GM23248 (cell line): ENCODE measurements around the gene OPCML. TPM values are rescaled to one million over a fixed set of nuclear protein-coding genes. Genes with fewer than 3 reads are reported as not detected.

Source experiments
- DNase-seq: peaks from one replicate; pipeline ENCODE4 v3.0.0-alpha.2; 2015
- H2AFZ ChIP-seq: fragments of 200-600 bp; sonication (generic); 2 replicates; pipeline ENCODE4 v1.6.1; 2016; ENCODE audit warnings: antibody characterized with exemption
- H3F3A ChIP-seq: fragments of 200-600 bp; sonication (generic); 2 replicates; pipeline ENCODE4 v1.6.1; 2016; ENCODE audit warnings: mild to moderate bottlenecking, antibody characterized with exemption, mixed run types; ENCODE audit not compliant: insufficient read depth
- H3K27ac ChIP-seq: fragments of 200-600 bp; sonication (generic); 2 replicates; pipeline ENCODE4 v1.5.1; 2016; ENCODE audit warnings: mild to moderate bottlenecking
- H3K27me3 ChIP-seq: fragments of 200-600 bp; sonication (generic); replicated peaks from 2 replicates; pipeline ENCODE4 v1.6.1; 2016; ENCODE audit warnings: mild to moderate bottlenecking; ENCODE audit not compliant: insufficient read depth
- H3K36me3 ChIP-seq: fragments of 200-600 bp; sonication (generic); 2 replicates; pipeline ENCODE4 v1.6.1; 2016; ENCODE audit warnings: low read depth, mild to moderate bottlenecking
- H3K4me1 ChIP-seq: fragments of 200-600 bp; sonication (generic); 2 replicates; pipeline ENCODE4 v1.6.1; 2016; ENCODE audit warnings: mild to moderate bottlenecking; ENCODE audit not compliant: insufficient read depth
- H3K4me2 ChIP-seq: fragments of 200-600 bp; sonication (generic); one replicate; pipeline ENCODE4 v1.6.1; 2016; ENCODE audit warnings: mild to moderate bottlenecking; ENCODE audit not compliant: unreplicated experiment
- H3K4me3 ChIP-seq: fragments of 200-600 bp; sonication (generic); 2 replicates; pipeline ENCODE4 v1.5.1; 2016; ENCODE audit warnings: mild to moderate bottlenecking
- H3K79me2 ChIP-seq: fragments of 200-600 bp; sonication (generic); 2 replicates; pipeline ENCODE4 v1.6.1; 2016; ENCODE audit warnings: mild to moderate bottlenecking; ENCODE audit not compliant: insufficient read depth
- H3K9ac ChIP-seq: fragments of 200-600 bp; sonication (generic); 2 replicates; pipeline ENCODE4 v1.6.1; 2016; ENCODE audit warnings: mild to moderate bottlenecking
- H3K9me2 ChIP-seq: fragments of 200-600 bp; sonication (generic); 2 replicates; pipeline ENCODE4 v1.6.1; 2016; ENCODE audit warnings: mixed run types, mild to moderate bottlenecking, moderate library complexity; ENCODE audit not compliant: insufficient read depth
- H3K9me3 ChIP-seq: fragments of 200-600 bp; sonication (generic); one replicate; pipeline ENCODE4 v1.6.1; 2017; ENCODE audit warnings: low read depth
- H4K20me1 ChIP-seq: fragments of 200-600 bp; sonication (generic); 2 replicates; pipeline ENCODE4 v1.6.0; 2016; ENCODE audit not compliant: insufficient read depth
- EZH2 ChIP-seq: fragments of 200-600 bp; sonication (generic); IDR thresholded peaks from 2 replicates; pipeline ENCODE4 v1.6.1; 2018; ENCODE audit warnings: antibody characterized with exemption, mild to moderate bottlenecking; ENCODE audit not compliant: insufficient read depth, poor library complexity, severe bottlenecking
- EZH2phosphoT487 ChIP-seq: fragments of 200-600 bp; sonication (generic); IDR thresholded peaks from 2 replicates; pipeline ENCODE4 v1.6.1; 2018; ENCODE audit warnings: antibody characterized with exemption, moderate library complexity, mild to moderate bottlenecking, low read depth; ENCODE audit not compliant: insufficient read depth
- WGBS, 2 experiments: methylation state at CpG; one replicate each; pipeline ENCODE4 v1.1.6; 2015 to 2017; ENCODE audit warnings: low lambda C conversion rate in 2 of 2, low coverage in 1 of 2; ENCODE audit errors: missing lambda C conversion rate in 2 of 2; 5-methylcytosine and 5-hydroxymethylcytosine counted together
- in situ Hi-C: fragments of 300-500 bp; cut with MboI; formaldehyde crosslinking; loops from 2 replicates; pipeline ENCODE4 v1.15.0; 2020
- polyA plus RNA-seq: library from polyadenylated mRNA; unstranded; fragments of >200 nt; fragmentation: Nextera tagmentation; extraction: Ambion mirVana; gene quantifications from 2 replicates; pipeline ENCODE4 v1.2.1, GENCODE V29; 2016
- total RNA-seq: library from RNA; depleted of rRNA; stranded (reverse); fragments of >200 nt; shearing (Covaris generic); gene quantifications from 2 replicates; pipeline ENCODE4 v1.2.3, GENCODE V29; 2014

OPCML gene
- total and polyA plus RNA-seq, 2 experiments from 2014 or later, result 0.69 to 1.6 TPM

- in situ Hi-C loops, result no loop called here
- no peaks in the 10 kb centered on the region for H3K9me3 ChIP-seq
- DNase-seq, result no peak
- H3K4me3 ChIP-seq, result no peak overlapping the region
- H4K20me1 ChIP-seq, result no peaks in the 10 kb centered on the region
- H2AFZ ChIP-seq, result no peak overlapping the region
- H3K9me2 ChIP-seq, result no peaks in the 10 kb centered on the region
- no peaks in the 10 kb centered on the region for H3F3A ChIP-seq
- no peak overlapping the region for H3K4me2 ChIP-seq
- no peaks in the 10 kb centered on the region for H3K4me1 ChIP-seq
- no peaks in the 10 kb centered on the region for H3K79me2 ChIP-seq
- H3K9ac ChIP-seq, result no peak overlapping the region
- no peak overlapping the region for H3K27ac ChIP-seq
- TF ChIP-seq EZH2 (no peak), EZH2phosphoT487 (no peak)
- H3K27me3 ChIP-seq, result no peaks in the 10 kb centered on the region
- WGBS, 2 experiments, result 4 to 7% methylated on average over 10 of the region's 10 CpGs
- no peaks in the 10 kb centered on the region for H3K36me3 ChIP-seq
Measured at GRCh38 chr11:133240908-133241655, 291.2 kb downstream of the OPCML start.

- Histone ChIP-seq H3K4me2 (no peak overlapping the region), H3F3A (no peaks in the 10 kb centered on the region), H3K27me3 (no peaks in the 10 kb centered on the region), H3K36me3 (no peaks in the 10 kb centered on the region), H2AFZ (no peak overlapping the region), H3K27ac (no peak overlapping the region), H3K9me3 (no peaks in the 10 kb centered on the region), H4K20me1 (no peaks in the 10 kb centered on the region), H3K79me2 (no peaks in the 10 kb centered on the region), H3K9ac (no peak overlapping the region), H3K9me2 (no peaks in the 10 kb centered on the region), H3K4me1 (no peaks in the 10 kb centered on the region), H3K4me3 (no peak overlapping the region)
- in situ Hi-C loops, result no loop called here
- WGBS, 2 experiments, result 44 to 47% methylated on average over 8 of the region's 8 CpGs
- TF ChIP-seq EZH2 (no peak), EZH2phosphoT487 (no peak)
- DNase-seq, result no peak
Measured at GRCh38 chr11:133239575-133239974, 292.7 kb downstream of the OPCML start.

DNA sequence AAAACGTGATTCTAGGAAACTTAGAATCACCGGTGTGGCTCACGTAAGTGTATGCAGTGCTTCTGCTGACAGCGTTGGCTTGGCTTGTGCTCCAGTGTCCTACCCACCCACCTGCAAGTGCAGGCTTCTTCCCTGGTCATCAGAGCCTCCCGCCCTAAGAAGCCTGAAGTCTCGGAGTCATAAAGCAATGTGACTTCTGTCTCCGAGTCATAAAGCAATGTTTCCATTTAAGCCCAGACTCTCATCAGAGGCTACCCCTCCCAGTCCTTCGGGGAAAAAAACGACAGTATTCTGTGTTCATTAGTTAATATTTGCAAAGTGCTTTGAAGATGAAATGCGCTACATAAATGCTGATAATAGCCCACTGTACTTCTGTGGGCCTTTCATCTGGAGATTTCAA is 293.8 kb downstream of the OPCML start:
- TF ChIP-seq EZH2 (no peak), EZH2phosphoT487 (no peak)
- no peak overlapping the region for H2AFZ ChIP-seq
- 22 to 27% methylated on average over 10 of the region's 10 CpGs for WGBS, 2 experiments

DNA sequence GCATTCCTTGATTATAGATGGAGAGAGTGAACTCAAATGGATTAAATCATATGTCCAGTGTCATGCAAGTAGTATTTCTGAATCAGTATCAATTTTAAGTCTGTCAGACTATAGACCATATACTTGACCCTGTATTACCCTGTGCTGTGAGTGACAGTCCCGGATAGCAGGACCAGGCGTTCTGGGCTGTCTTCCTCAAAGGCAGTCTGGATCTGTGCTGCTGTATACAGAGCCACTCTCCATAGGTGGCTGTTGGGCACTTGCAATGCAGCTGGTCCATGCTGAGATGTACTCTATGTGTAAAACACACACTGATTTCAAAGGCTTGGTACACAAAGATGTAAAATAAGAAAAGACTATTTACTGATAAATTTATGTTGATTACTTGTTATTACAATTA is 294.3 kb downstream of the OPCML start:
- no peaks in the 10 kb centered on the region for H3K4me1 ChIP-seq
- no peak for DNase-seq
- TF ChIP-seq EZH2phosphoT487 (no peak), EZH2 (no peak)
- H3K27me3 ChIP-seq, result no peaks in the 10 kb centered on the region
- H3K9ac ChIP-seq, result no peak overlapping the region
- H3K4me3 ChIP-seq, result no peak overlapping the region
- H3K27ac ChIP-seq, result no peak overlapping the region
- WGBS, 2 experiments, result 4 to 9% methylated on average over 2 of the region's 2 CpGs
- no peaks in the 10 kb centered on the region for H3K36me3 ChIP-seq
- H3K4me2 ChIP-seq, result no peak overlapping the region
- H3F3A ChIP-seq, result no peaks in the 10 kb centered on the region
- no peak overlapping the region for H2AFZ ChIP-seq
- no peaks in the 10 kb centered on the region for H3K9me2 ChIP-seq
- no peaks in the 10 kb centered on the region for H3K79me2 ChIP-seq
- in situ Hi-C loops, result no loop called here
- no peaks in the 10 kb centered on the region for H4K20me1 ChIP-seq
- H3K9me3 ChIP-seq, result no peaks in the 10 kb centered on the region

More for the DNA sequence above, 293.8 kb downstream of the OPCML start:
- DNase-seq, result no peak
- Histone ChIP-seq H3K27me3 (no peaks in the 10 kb centered on the region), H3K27ac (no peak overlapping the region), H3K4me2 (no peak overlapping the region), H3K36me3 (no peaks in the 10 kb centered on the region), H3K9me3 (no peaks in the 10 kb centered on the region), H3K9me2 (no peaks in the 10 kb centered on the region), H4K20me1 (no peaks in the 10 kb centered on the region), H3K79me2 (no peaks in the 10 kb centered on the region), H3K4me1 (no peaks in the 10 kb centered on the region), H3K4me3 (no peak overlapping the region), H3K9ac (no peak overlapping the region), H3F3A (no peaks in the 10 kb centered on the region)
- in situ Hi-C loops, result no loop called here
